HG02588 (cell line): ENCODE measurements around the gene MECP2.

Experiments used
- ATAC-seq: cut with Tn5 transposase; IDR thresholded peaks from one replicate; pipeline ENCODE4 v1.9.1; 2021; ENCODE audit warnings: mild to moderate bottlenecking, moderate library complexity; ENCODE audit not compliant: unreplicated experiment

Gene MECP2

DNA sequence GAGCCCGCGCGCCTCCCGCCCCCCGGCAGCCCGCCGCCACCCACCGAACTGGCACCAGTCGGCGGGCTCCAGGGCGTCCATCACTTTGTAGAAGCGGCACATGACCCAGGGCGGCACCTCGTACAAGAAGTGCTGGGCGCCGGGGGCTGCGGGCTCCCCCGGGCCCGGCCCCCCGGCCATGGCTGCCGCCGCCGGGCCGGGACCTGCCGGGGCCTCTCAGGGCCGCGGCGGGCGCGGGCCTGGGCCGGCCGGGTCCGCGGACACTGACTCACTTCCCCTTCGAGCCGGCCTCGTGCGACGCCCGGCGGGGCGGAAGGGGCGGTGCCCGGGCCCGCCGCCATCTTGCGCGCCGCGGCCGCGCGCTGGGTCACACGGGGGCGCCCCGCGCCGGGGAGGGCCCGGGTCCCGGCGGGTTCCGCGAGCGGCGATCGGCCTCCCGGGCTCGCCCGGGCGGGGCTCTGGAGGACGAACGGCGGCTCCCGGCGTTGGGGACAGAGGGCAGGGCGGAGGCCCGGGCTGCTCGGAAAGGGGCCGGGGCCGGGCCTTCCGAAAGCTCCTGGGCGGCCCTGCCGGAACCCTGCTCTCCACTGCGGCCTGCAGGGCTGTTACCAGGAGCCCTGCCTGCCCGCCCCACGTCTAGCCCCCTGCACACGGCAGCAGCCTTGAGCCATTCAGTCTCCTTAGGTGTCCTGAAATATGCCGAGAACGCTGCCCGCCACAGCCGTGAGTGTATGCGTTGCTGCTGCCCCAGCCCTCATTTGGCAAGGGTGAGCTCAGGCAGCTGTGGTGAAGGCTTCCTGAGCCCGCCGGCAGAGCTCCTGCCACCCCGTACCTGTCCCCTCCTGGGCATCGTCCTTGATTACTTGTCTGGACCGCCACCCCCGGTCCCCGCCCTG, 77.6 kb downstream of the MECP2 start, which contains the start of gene IRAK1:
Gene IRAK1, minus strand, starts transcription at position 270 of the 896 bp plus-strand sequence. Its CDS starts 90 bp downstream, at position 180.
- peak; percentile 72 for ATAC-seq

- ATAC-seq, result peak; percentile 7
These were observed 78.4 kb downstream of the MECP2 start for GRCh38 chrX:154019061-154019621.

- ATAC-seq, result no peak
These were observed 78.9 kb downstream of the MECP2 start for GRCh38 chrX:154018518-154019060.

DNA sequence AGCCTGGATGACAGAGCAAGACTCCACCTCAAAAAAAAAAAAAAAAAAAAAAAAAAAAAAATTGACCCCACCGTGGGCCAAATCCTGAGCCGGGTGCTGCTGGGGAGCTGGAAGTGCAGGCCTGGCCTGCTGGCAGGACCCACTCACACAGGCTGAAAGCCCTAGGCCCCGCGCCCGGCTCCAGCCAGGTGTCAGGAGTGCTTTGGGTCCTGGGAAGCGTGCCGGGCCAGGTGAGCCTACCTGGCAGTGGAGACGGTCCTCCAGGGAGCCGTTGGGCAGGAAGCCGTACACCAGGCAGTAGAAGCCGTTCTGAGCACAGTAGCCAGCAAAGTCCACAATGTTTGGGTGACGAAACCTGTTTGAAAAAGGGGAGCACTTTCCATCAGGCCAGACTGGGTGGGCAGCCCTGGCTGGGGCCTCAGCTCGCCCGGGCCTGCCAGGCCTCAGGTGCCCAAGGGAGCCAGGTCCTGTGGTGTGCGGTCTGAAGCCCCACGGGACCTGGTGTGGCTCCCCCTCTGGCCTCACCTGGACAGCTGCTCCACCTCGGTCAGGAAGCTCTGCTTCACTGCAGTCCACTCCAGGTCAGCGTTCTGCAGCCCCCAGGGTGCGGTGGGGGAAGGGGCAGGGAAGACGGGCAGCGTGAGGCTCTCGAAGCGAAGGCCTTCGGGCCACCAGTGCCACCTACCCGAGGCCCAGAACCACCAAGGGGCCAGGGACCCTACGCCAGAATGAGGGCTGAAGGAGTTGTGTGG, 79.6 kb downstream of the MECP2 start:
- no peak for ATAC-seq

DNA sequence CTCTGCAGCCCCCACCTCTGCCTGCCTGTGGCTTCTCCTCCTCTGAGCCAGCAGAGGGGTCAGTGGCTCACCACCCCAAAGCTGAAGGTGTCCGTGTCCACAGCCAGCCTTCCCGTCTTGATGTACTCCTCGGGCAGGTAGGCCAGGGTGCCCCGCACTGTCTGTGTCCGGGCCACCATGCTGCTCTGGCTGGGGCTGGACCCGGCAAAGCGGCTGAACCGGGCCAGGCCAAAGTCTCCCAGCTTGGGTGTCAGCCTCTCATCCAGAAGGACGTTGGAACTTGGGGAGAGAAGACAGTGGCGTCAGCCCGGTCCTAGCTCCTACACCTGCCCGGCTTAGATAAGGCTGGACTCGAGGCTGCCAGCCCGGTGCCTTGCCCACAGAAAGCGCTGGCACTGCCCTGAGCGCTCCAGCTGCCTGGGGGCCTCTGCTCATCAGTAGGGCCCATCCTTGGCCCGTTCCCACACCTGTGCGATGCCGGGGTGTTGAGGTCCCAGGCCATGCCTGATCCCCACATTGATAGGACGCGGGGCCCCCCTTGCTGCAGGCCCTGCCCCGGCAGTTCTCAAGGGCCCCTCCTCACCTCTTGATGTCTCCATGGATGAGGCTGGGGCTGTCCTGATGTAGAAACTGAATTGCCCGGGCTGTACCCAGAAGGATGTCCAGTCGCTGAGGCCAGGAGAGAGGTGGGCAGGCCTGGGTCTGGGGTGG, 81.0 kb downstream of the MECP2 start:
- no peak for ATAC-seq

DNA sequence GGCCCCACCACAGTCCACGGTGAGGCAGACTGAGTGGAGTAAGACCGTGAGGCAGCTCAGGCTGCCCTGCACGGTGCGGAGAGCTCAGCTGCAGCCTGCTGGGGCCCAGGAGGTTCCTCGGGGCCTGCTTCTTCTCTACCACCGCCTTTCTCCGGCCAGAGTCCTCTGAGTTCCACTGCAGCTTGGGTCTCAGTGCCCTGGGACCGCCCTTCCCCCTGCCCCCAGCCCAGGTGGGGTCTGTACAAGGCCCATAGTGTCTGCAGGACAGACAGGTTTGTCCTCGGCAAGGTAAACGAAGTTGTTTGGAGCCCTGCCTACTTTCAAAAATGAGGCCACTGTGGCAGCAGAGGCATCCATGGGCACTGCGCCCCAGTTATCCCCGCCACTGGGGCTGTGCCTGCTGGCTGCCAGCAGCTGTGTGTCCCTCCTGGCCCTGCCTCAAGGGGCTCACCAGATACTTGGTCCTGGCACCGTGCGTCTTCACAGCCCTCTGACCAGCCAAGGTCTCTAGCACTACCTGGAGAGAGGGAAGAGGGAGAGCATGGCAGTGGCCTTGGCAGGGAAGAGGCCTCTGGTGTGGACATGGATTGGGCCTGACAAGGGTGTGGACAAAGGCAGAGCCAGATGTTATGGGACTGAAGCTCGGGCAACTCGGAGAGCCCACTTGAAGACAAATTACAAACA, 81.8 kb downstream of the MECP2 start:
- no peak for ATAC-seq

- ATAC-seq, result no peak
These were observed 82.8 kb downstream of the MECP2 start for GRCh38 chrX:154014429-154015380.

DNA sequence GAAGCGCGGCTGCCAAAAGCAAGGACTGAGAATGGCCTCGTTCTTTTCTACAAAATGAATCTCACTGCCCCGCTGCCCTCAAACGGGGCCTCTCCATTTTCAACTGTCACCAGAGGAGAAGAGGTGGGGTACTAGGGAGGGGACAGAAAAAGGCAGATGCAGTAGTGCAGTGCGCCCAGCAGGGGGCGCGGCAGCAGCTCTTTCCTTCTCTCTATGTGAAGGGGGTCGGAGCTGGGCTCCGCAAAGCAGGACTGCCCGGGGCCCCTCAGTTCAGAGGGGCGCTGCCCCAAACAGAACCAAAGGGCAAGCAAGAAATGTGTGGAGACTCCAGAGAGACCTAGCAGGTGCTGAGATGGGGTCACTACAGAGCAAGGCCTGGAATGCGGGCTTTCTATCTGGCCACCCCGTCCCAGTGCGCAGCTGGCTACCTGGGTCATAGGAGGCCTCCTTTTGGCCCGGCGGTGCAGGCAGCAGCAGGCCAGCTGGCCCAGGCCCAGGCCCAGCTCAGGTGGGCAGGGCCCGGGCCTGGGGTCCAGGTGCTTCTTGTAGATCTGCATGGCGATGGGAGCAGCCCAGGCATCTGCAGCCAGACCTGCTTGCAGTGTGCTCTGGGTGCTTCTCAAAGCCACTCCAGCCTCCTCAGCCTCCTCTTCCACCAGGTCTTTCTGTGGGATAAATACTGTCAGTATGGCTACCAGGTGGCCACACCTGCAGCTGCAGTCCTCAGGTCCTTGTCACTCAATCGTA, 83.7 kb downstream of the MECP2 start:
- no peak for ATAC-seq

DNA sequence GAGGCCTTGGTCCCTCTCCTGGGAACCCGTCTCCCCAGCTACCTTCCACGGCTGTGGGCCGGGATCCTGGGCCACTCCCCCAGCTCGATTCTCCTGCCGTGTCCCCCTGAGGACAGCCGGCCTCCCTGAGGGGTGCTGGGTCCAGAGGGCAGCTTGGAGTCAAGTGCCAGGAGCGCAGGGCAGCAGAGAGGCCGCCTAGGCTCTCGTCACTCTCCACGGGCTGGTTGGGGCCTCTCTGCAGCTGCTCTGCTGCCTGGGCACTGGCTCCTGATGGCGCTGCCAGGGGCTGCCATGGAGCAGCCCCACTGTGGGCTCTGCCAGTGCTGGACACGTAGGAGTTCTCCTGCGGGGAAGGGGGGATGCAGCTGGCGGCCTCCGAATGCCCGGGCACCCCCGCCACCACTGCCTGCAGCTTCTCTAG, 84.5 kb downstream of the MECP2 start:
- no peak for ATAC-seq

DNA sequence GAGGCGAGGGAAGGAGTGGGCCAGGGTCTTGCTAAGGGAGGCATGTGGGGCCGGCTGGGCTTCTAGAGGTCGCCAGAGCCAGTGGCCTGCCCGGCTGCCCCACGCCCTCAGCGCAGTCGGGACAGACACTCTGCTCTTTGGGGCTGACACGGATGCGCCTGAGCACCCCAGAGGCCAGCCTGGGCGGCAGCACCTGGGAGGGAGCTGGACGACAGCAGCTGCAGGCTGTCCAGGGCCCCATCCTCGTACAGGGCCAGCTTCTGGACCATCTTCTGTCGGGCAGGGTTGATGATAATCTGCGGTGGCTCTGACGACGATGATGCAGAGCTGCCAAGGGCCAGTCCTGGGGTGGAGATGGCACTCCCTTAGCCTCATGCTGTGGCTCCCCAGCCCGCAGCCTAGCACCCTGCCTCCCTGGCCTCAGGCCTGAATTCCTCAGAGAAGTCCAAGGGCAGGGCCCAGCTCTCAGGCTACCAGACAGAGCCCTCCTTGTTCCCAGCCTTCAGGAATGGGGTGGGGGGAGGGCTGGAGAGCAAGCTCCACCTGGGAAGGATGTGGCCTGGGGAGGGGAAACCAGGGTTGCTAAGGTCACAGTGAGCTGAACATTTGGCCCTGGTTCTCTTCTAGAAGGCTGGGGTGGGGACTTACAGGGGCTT, 85.1 kb downstream of the MECP2 start:
- ATAC-seq, result no peak

DNA sequence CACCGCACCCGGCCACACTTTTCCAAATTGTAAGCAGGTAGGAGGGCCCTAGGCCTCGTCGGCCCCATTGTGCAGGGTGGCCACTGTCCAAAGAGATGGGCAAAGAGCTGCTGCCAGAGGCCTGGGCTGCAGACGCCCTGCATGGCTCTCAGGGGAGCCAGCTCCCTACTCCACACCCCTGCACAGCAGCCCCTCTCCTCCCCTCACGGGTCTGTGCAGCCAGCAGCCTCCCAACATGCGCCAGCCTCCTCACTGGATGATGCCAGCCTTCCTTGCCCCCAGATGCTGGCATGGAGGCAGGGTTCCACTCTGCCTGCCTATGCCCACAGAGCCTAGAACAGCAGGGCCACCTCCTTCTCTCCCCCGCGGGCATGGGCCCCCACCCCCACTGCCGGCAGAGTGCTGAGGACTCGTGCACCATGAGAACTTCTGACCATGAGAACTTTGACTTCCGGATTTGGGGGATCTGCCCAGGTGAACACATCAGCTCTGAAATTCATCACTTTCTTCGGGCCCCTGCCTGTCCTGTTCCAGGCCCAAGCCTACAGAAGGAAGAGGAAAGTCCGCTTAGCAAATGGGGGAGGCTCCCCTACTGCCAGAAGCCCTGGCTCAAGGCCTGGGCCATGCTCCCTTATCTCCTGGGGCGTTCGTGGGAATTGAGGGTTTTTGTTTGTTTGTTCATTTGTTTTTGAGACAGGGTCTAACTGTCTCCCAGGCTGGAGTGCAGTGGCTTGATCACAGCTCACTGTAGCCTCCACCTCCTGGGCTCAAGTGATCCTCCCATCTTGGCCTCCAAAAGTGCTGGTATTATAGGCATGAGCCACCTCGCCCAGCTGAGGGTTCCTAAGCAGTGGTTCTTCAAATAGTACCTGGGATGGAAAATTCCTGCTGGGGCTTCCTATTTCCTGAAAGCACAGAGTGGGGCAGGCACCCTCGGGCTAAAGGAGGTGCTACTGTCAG, 85.9 kb downstream of the MECP2 start:
- ATAC-seq, result no peak

DNA sequence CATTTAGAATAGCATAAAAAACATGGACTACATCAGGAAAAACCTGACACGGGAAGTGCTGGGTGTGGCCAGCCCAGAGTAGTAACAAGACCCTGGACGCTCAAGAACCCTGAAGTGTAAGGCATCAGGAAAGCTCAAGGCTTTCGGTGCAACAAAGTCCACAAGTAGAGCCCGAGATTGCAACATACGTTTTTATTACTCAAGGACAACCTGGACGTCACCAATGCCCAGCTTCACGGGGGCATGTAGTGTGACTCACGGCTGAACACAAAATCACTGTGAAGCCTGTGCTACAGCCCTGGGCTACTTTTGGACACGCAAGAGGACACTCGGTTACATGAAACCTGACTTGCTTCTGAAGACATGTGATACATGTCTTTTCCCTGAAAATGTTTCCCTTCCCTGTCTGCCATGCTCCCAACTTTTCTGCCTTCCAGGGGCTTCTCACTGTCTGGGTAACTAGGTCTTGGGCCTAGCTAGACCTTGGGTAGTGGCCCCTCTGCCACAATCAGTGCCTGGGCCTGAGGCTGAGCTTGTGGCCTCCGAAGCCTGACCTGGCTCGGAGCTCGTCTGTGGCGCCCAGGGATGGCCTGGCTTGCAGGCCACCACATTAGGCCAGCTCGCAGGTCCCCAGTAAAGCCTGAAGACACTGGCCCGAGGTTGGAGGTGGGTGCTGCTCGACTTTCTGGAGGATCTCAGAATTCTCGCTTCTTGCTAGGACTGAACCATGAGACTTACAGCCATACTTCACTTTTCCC, 87.0 kb downstream of the MECP2 start:
- ATAC-seq, result no peak

DNA sequence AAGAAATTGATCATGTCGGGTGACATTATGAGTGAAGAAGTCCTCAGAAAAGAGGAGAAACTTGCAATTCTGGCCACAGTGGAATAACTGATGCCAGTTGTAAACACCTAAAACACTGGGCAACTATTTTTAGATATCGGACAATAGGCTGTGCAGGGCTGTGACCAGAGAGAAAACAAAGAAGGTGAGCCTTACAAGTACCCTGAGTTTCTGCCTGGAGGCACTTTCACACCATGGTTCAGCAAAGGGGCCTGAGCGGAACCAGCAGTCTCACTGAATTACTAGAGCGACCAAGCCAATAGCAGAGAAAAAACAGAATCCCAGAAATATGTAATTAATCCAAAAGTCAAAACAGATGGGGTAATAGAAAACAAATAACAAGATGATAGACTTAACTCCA, 89.0 kb downstream of the MECP2 start:
- no peak for ATAC-seq

DNA sequence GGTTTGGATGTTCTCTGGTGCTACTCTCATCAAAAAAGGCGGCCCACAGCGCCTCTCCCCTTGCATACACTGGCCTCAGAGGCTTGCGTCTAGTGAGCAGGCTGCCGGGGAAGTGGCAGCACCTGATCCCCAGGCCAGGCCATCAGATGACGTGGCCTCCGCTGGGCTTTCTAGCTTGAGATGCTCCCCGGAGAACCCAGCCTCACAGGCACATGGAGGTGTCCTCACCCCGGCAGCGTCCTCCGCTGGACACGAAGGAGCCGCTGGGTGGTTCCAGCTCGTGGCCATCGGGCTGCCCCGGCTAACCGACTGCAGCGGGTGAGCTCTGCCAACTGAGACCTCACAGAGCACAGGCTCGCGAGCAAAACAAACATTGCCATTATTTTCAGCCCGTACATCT, 90.6 kb downstream of the MECP2 start:
- ATAC-seq, result no peak

GRCh38 chrX:154004315-154004714, 93.2 kb downstream of the MECP2 start:
- ATAC-seq, result no peak

DNA sequence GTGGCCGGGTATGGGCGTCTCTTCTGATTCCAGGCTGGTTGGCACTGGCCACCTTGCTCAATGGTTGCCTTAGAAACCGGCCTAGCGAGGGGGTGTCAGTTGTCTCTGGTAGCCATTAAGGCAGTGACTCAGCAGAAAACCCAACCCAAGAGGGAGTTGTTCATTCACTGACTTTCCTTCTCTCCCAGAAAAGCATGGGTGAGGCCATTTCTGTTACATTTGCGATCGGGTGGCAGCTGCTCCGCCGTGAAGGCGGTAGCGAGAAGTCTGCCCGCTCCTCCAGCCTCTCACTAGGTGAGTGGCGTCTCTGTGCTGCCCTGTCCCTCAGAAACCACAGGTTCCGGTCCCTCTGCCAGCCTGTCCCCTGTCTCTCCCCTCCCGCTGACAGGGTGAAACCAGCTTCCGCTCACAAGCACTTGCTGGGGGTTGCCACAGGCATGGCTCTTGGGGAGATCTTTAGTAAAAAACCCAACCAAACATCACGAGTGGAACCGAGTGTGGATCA, 95.2 kb downstream of the MECP2 start:
- no peak for ATAC-seq
